ENCODE measurements around the gene PTPRB.

Gene PTPRB

GRCh38 chr12:70485704-70486103 is 151.5 kb downstream of the PTPRB start:
- no peaks in the 10 kb centered on the region for H3K27me3 ChIP-seq (ENCODE audit: control insufficient read depth in 5 of 5, insufficient read depth in 4 of 5, low read length in 5 of 5)
- no peak overlapping the region for H3K9ac ChIP-seq (ENCODE audit: low read length in 5 of 5)
- H3K27ac ChIP-seq (ENCODE audit: low read depth, low read length): no peak overlapping the region
- no peaks in the 10 kb centered on the region for H3K36me3 ChIP-seq (ENCODE audit: control insufficient read depth in 5 of 5, insufficient read depth in 5 of 5, low read length in 5 of 5)
- H3K4me1 ChIP-seq (ENCODE audit: control insufficient read depth in 5 of 5, insufficient read depth in 5 of 5, low read length in 5 of 5): no peaks in the 10 kb centered on the region
- H3K4me3 ChIP-seq (ENCODE audit: low read depth in 1 of 5, low read length in 5 of 5): no peak overlapping the region
- H3K9me3 ChIP-seq (ENCODE audit: control insufficient read depth in 5 of 5, low read length in 5 of 5): peaks cover 0 to 3% (median 0%) of the 10 kb centered on the region in 5 donors

GRCh38 chr12:70484464-70484863 is 152.8 kb downstream of the PTPRB start:
- H3K27ac ChIP-seq (ENCODE audit: low read depth, low read length): no peak overlapping the region
- H3K4me1 ChIP-seq (ENCODE audit: control insufficient read depth in 5 of 5, insufficient read depth in 5 of 5, low read length in 5 of 5): no peaks in the 10 kb centered on the region
- no peak overlapping the region for H3K4me3 ChIP-seq (ENCODE audit: low read depth in 1 of 5, low read length in 5 of 5)
- H3K9ac ChIP-seq (ENCODE audit: low read length in 5 of 5): no peak overlapping the region
- H3K36me3 ChIP-seq (ENCODE audit: control insufficient read depth in 5 of 5, insufficient read depth in 5 of 5, low read length in 5 of 5): no peaks in the 10 kb centered on the region
- peaks cover 0 to 1% (median 0%) of the 10 kb centered on the region in 5 donors for H3K9me3 ChIP-seq (ENCODE audit: control insufficient read depth in 5 of 5, low read length in 5 of 5)
- H3K27me3 ChIP-seq (ENCODE audit: control insufficient read depth in 5 of 5, insufficient read depth in 4 of 5, low read length in 5 of 5): no peaks in the 10 kb centered on the region

- Histone ChIP-seq H3K36me3 (ENCODE audit: control insufficient read depth in 5 of 5, insufficient read depth in 5 of 5, low read length in 5 of 5) (no peaks in the 10 kb centered on the region), H3K4me1 (ENCODE audit: control insufficient read depth in 5 of 5, insufficient read depth in 5 of 5, low read length in 5 of 5) (no peaks in the 10 kb centered on the region), H3K9ac (ENCODE audit: low read length in 5 of 5) (no peak overlapping the region), H3K27me3 (ENCODE audit: control insufficient read depth in 5 of 5, insufficient read depth in 4 of 5, low read length in 5 of 5) (no peaks in the 10 kb centered on the region), H3K4me3 (ENCODE audit: low read depth in 1 of 5, low read length in 5 of 5) (no peak overlapping the region), H3K27ac (ENCODE audit: low read depth, low read length) (no peak overlapping the region), H3K9me3 (ENCODE audit: control insufficient read depth in 5 of 5, low read length in 5 of 5) (no peaks in the 10 kb centered on the region)
Observed at GRCh38 chr12:70482764-70483163, 154.5 kb downstream of the PTPRB start.

DNA sequence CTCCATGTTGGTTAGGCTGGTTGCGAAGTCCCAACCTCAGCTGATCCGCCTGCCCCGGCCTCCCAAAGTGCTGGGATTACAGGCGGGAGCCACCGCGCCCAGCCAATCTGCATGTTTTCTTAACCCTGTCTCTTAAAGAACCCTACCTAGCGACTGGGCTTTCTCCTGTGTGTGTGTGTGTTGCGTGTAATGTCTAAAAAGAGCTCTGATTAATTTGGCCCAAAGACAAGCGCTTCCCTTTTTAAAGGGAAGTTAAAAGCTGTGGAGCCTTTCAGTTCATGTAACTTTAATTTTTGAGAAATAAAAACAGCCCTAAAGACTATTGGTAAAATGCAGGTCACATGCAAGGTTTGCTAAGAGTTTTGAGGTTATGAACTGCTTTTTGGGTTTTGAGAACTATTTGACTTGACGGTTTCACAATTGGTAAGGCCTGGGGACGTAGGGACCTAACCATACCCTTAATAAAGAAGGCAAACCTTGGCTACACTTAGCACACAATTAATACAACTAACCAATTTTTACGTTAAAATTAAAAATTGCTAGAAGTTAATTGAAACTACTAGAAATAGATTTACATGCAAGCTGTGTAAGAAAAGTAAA is 167.9 kb downstream of the PTPRB start:
- Histone ChIP-seq H3K4me1 (ENCODE audit: control insufficient read depth in 5 of 5, insufficient read depth in 5 of 5, low read length in 5 of 5) (no peaks in the 10 kb centered on the region), H3K36me3 (ENCODE audit: control insufficient read depth in 5 of 5, insufficient read depth in 5 of 5, low read length in 5 of 5) (no peaks in the 10 kb centered on the region), H3K9ac (ENCODE audit: low read length in 5 of 5) (no peak overlapping the region), H3K27me3 (ENCODE audit: control insufficient read depth in 5 of 5, insufficient read depth in 4 of 5, low read length in 5 of 5) (no peaks in the 10 kb centered on the region), H3K4me3 (ENCODE audit: low read depth in 1 of 5, low read length in 5 of 5) (no peak overlapping the region), H3K27ac (ENCODE audit: low read depth, low read length) (no peak overlapping the region), H3K9me3 (ENCODE audit: control insufficient read depth in 5 of 5, low read length in 5 of 5) (peaks cover 0 to under 1% (median 0%) of the 10 kb centered on the region in 5 donors)

GRCh38 chr12:70468741-70469140 is 168.5 kb downstream of the PTPRB start:
- Histone ChIP-seq H3K9ac (ENCODE audit: low read length in 5 of 5) (no peak overlapping the region), H3K4me3 (ENCODE audit: low read depth in 1 of 5, low read length in 5 of 5) (no peak overlapping the region), H3K27me3 (ENCODE audit: control insufficient read depth in 5 of 5, insufficient read depth in 4 of 5, low read length in 5 of 5) (no peaks in the 10 kb centered on the region), H3K9me3 (ENCODE audit: control insufficient read depth in 5 of 5, low read length in 5 of 5) (peaks cover 0 to 6% (median 0%) of the 10 kb centered on the region in 5 donors), H3K4me1 (ENCODE audit: control insufficient read depth in 5 of 5, insufficient read depth in 5 of 5, low read length in 5 of 5) (no peaks in the 10 kb centered on the region), H3K36me3 (ENCODE audit: control insufficient read depth in 5 of 5, insufficient read depth in 5 of 5, low read length in 5 of 5) (no peaks in the 10 kb centered on the region), H3K27ac (ENCODE audit: low read depth, low read length) (no peak overlapping the region)

GRCh38 chr12:70467918-70468733 is 169.1 kb downstream of the PTPRB start:
- Histone ChIP-seq H3K9ac (ENCODE audit: low read length in 5 of 5) (no peak overlapping the region), H3K4me1 (ENCODE audit: control insufficient read depth in 5 of 5, insufficient read depth in 5 of 5, low read length in 5 of 5) (no peaks in the 10 kb centered on the region), H3K4me3 (ENCODE audit: low read depth in 1 of 5, low read length in 5 of 5) (no peak overlapping the region), H3K9me3 (ENCODE audit: control insufficient read depth in 5 of 5, low read length in 5 of 5) (peaks cover 0 to 8% (median 0%) of the 10 kb centered on the region in 5 donors), H3K36me3 (ENCODE audit: control insufficient read depth in 5 of 5, insufficient read depth in 5 of 5, low read length in 5 of 5) (no peaks in the 10 kb centered on the region), H3K27me3 (ENCODE audit: control insufficient read depth in 5 of 5, insufficient read depth in 4 of 5, low read length in 5 of 5) (no peaks in the 10 kb centered on the region), H3K27ac (ENCODE audit: low read depth, low read length) (no peak overlapping the region)

DNA sequence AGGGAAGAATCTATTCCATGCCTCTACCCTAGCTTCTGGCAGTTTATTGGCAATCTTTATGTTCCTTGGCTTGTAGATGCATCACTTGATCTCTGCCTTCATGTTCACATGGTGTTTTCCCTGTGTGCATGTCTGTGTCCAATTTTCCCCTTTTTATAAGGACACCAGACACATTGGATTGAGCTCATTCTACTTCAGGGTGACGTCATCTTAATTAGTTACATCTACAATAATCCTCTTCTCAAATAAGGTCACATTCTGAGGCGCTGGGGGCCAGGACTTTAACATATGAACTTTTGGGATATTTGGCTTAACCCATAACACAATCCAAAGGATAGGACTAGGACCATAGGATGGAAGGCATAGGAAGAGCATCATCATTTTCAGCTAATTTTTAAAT is 169.8 kb downstream of the PTPRB start:
- Histone ChIP-seq H3K4me1 (ENCODE audit: control insufficient read depth in 5 of 5, insufficient read depth in 5 of 5, low read length in 5 of 5) (no peaks in the 10 kb centered on the region), H3K36me3 (ENCODE audit: control insufficient read depth in 5 of 5, insufficient read depth in 5 of 5, low read length in 5 of 5) (no peaks in the 10 kb centered on the region), H3K27me3 (ENCODE audit: control insufficient read depth in 5 of 5, insufficient read depth in 4 of 5, low read length in 5 of 5) (no peaks in the 10 kb centered on the region), H3K27ac (ENCODE audit: low read depth, low read length) (no peak overlapping the region), H3K9me3 (ENCODE audit: control insufficient read depth in 5 of 5, low read length in 5 of 5) (peaks cover 0 to 8% (median 0%) of the 10 kb centered on the region in 5 donors), H3K4me3 (ENCODE audit: low read depth in 1 of 5, low read length in 5 of 5) (no peak overlapping the region), H3K9ac (ENCODE audit: low read length in 5 of 5) (no peak overlapping the region)

DNA sequence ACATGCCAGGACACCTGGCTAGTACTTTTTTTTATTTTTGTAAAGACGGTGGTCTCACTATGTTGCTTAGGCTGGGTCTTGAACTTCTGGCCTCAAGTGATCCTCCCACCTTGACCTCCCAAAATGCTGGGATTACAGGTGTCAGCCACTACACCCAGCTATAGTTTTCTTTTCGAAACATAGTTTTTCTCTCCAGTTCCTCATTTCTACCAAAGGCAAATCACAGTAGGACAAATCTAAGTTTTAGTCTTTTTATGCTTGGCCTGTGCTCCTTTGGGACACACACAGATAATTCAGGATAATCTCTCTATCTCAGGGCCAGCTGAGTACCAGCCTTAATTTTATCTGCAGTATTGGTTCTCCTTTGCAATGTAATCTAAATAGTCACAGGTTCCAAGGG is 170.5 kb downstream of the PTPRB start:
- Histone ChIP-seq H3K9ac (ENCODE audit: low read length in 5 of 5) (no peak overlapping the region), H3K4me1 (ENCODE audit: control insufficient read depth in 5 of 5, insufficient read depth in 5 of 5, low read length in 5 of 5) (no peaks in the 10 kb centered on the region), H3K27me3 (ENCODE audit: control insufficient read depth in 5 of 5, insufficient read depth in 4 of 5, low read length in 5 of 5) (no peaks in the 10 kb centered on the region)

More for the DNA sequence above, 170.5 kb downstream of the PTPRB start:
- Histone ChIP-seq H3K36me3 (ENCODE audit: control insufficient read depth in 5 of 5, insufficient read depth in 5 of 5, low read length in 5 of 5) (no peaks in the 10 kb centered on the region), H3K27ac (ENCODE audit: low read depth, low read length) (no peak overlapping the region), H3K9me3 (ENCODE audit: control insufficient read depth in 5 of 5, low read length in 5 of 5) (peaks cover 0 to 8% (median 0%) of the 10 kb centered on the region in 5 donors), H3K4me3 (ENCODE audit: low read depth in 1 of 5, low read length in 5 of 5) (no peak overlapping the region)
